C4-2B (cell line): ENCODE data around the gene INTS7.

ENCODE experiments used
- H3K27ac ChIP-seq: fragments of 450-650 bp; 2 replicates; pipeline ENCODE4 v1.5.1; 2017
- ZFX ChIP-seq: fragments of 450-650 bp; IDR thresholded peaks from 2 replicates; pipeline ENCODE4 v1.6.1; 2017
- TF ChIP-seq, protein P1 (sequence below): fragments of 450-650 bp; conservative IDR thresholded peaks from 2 replicates; pipeline ENCODE4 v1.5.1; 2017; ENCODE audit warnings: mild to moderate bottlenecking

INTS7 gene

DNA sequence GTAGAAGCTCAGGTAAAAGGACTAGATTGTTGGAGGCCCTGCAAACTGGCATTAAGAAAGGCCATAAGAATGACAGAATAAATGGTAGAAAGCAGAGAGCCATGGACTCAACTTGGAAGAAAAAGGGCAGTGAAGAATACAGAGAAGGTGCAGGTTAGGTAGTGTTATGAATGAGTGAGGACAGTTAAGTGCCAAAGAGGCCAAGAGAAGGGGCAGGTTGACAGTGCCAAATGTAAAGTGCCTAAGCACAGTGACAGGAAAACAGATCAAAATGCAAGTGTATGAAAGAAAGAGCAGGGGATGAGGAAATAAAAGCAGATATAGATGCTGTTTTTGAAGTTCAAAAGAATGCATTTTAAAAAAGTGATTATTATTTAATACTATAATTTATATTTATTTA lies 43.7 kb downstream of the INTS7 start:
- TF ChIP-seq, protein P1, sequence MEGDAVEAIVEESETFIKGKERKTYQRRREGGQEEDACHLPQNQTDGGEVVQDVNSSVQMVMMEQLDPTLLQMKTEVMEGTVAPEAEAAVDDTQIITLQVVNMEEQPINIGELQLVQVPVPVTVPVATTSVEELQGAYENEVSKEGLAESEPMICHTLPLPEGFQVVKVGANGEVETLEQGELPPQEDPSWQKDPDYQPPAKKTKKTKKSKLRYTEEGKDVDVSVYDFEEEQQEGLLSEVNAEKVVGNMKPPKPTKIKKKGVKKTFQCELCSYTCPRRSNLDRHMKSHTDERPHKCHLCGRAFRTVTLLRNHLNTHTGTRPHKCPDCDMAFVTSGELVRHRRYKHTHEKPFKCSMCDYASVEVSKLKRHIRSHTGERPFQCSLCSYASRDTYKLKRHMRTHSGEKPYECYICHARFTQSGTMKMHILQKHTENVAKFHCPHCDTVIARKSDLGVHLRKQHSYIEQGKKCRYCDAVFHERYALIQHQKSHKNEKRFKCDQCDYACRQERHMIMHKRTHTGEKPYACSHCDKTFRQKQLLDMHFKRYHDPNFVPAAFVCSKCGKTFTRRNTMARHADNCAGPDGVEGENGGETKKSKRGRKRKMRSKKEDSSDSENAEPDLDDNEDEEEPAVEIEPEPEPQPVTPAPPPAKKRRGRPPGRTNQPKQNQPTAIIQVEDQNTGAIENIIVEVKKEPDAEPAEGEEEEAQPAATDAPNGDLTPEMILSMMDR = no peak
- TF ChIP-seq ZFX = no peak
- no peak overlapping the region for H3K27ac ChIP-seq

GRCh38 chr1:211986628-211987254 lies 48.6 kb downstream of the INTS7 start:
- H3K27ac ChIP-seq = no peak overlapping the region

GRCh38 chr1:211985556-211986264 lies 49.6 kb downstream of the INTS7 start:
- no peak overlapping the region for H3K27ac ChIP-seq
- TF ChIP-seq, protein P1 = no peak
- no peak for TF ChIP-seq ZFX

More at GRCh38 chr1:211986628-211987254, 48.6 kb downstream of the INTS7 start:
- no peak for TF ChIP-seq ZFX
- TF ChIP-seq, protein P1 = no peak

GRCh38 chr1:211978596-211978995 lies 56.8 kb downstream of the INTS7 start:
- no peak overlapping the region for H3K27ac ChIP-seq
- TF ChIP-seq, protein P1 = no peak
- no peak for TF ChIP-seq ZFX

DNA sequence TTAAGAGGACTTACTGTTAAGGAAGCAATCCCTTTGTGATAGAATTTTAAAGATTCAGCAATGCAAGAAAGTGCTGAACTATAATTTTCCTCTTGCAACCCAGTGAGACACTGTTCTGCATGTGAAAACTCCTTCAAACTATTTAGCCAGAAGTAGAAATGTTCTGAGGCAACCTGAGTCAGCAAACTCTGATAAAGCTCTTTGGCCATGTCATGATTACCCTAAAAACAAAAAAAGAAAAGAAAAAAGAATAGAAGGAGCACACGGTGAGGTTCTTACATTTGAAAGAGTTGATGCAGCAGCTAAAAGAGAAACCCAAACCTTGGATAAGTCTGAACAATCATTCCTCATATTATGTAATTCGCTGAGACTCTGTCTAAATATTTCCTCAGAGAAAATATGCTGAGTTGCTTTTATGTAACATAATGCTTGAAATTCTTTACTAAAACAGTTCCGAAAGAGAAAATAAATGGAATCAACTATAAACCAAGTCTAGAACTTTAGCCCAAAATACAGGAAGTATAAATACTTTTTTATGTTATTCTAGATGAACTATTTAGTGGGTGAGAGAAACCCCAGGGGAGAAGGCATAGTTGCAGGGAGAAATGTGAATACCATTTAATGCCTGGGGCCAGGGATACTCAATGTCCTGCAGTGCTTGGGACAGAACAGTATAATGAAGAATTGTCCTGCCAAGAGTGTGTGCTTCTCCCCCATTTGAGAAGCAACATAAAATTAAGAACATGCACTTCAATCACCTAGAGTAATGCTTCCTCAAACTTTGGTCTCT lies 60.0 kb downstream of the INTS7 start:
- no peak overlapping the region for H3K27ac ChIP-seq
- TF ChIP-seq, protein P1 = no peak
- no peak for TF ChIP-seq ZFX

- no peak overlapping the region for H3K27ac ChIP-seq
- no peak for TF ChIP-seq ZFX
- TF ChIP-seq, protein P1 = no peak
Measured at GRCh38 chr1:211973541-211973940, 61.8 kb downstream of the INTS7 start.
